Activated T-helper 2 cell treated with anti-CD3 and anti-CD28 coated beads, Interferon-gamma antibody, Interleukin-2, Interleukin-4, amounts not matched to agents 10 μg/mL and 5 μg/mL and 100 μg/mL, durations not matched to agents 14 hours and 24 hours and 36 hours (primary cell): Measurements from ENCODE around the gene RILP. TPM values are rescaled to one million over a fixed set of nuclear protein-coding genes. Genes with fewer than 3 reads are reported as not detected.
A peak's percentile ranks its signal among the peaks of the same experiment; 100 is the strongest.
"Not testable (repeated sequence)": the region's sequence is repeated elsewhere in the genome, so short reads cannot be mapped to it uniquely, and the experiment has no call there.

Source experiments
- DNase-seq: peaks from one replicate; pipeline ENCODE4 v3.0.0; 2021; ENCODE audit warnings: low spot score
- H3K27ac Mint-ChIP-seq: one replicate; pipeline ENCODE4 v1.8.0; 2021; ENCODE audit warnings: mixed read lengths
- H3K27me3 Mint-ChIP-seq: one replicate; pipeline ENCODE4 v1.8.0; 2021; ENCODE audit warnings: low read depth, mixed read lengths
- H3K36me3 Mint-ChIP-seq: one replicate; pipeline ENCODE4 v1.8.0; 2021; ENCODE audit warnings: low read depth, mixed read lengths
- H3K4me1 Mint-ChIP-seq: one replicate; pipeline ENCODE4 v1.8.0; 2021; ENCODE audit warnings: low read depth, mixed read lengths
- H3K4me3 Mint-ChIP-seq: one replicate; pipeline ENCODE4 v1.8.0; 2021; ENCODE audit warnings: low read depth, mild to moderate bottlenecking, moderate library complexity, mixed read lengths
- H3K9me3 Mint-ChIP-seq: one replicate; pipeline ENCODE4 v1.8.0; 2021; ENCODE audit warnings: mixed read lengths
- intact Hi-C: fragments of 100-400 bp; cut with micrococcal nuclease; formaldehyde crosslinking; loops from one replicate; pipeline ENCODE4 v1.15.1; 2023
- total RNA-seq: library from RNA; stranded (reverse); gene quantifications from 2 replicates; pipeline ENCODE4 v1.2.3, GENCODE V29; 2022

Gene RILP, protein sequence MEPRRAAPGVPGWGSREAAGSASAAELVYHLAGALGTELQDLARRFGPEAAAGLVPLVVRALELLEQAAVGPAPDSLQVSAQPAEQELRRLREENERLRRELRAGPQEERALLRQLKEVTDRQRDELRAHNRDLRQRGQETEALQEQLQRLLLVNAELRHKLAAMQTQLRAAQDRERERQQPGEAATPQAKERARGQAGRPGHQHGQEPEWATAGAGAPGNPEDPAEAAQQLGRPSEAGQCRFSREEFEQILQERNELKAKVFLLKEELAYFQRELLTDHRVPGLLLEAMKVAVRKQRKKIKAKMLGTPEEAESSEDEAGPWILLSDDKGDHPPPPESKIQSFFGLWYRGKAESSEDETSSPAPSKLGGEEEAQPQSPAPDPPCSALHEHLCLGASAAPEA
- total RNA-seq, result 8.2 and 8.9 TPM in 2 replicates

DNA sequence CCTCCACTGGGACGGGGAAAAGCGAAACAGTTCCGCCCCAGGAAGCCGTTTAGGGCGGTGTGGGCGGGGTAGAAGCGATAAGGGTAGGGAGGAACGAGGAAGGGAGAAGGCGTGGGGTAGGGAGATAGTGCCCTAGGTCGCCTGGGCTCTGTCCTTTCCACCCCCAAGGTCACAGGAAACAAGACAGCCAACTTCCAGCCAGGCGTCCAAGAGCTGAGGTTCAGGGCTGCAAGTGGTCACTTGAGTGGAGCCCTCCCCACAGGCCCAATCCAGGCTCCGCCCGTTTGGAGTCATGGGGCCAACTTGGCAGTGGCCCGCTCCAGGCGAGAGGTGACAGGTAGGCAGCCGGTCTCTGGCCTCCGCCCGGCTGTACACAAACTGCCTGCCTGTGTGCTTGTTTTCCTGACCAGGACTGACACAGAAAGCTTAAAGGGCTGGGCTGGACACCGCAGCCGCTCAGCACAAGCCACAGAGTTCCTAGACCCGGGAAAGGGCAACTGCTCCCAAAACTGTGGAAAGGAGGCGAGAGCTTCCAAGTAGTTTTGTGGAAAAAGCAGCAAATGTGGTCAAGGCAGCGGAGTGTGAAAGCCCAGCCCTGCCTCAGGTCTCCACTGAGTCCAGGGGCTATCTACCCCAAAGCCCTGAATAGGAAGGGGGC is at the start of gene RILP:
Gene RILP (minus strand): TSS at position 23 of the 658 bp plus-strand sequence. CDS start 62 bp downstream, outside the sequence.
- H3K4me1 Mint-ChIP-seq, result peaks cover 14% of the 10 kb centered on the region
- no peak for DNase-seq
- H3K27me3 Mint-ChIP-seq, result no peaks in the 10 kb centered on the region
- peak within 1 kb of the TSS; percentile 62 for H3K4me3 Mint-ChIP-seq
- peaks cover 47% of the 10 kb centered on the region for H3K36me3 Mint-ChIP-seq
- no peaks in the 10 kb centered on the region for H3K9me3 Mint-ChIP-seq
- intact Hi-C loops, result loop anchor here (1.0 to 10.0 kb wide), 3 partner anchors 34 to 395 kb away; partner anchors contain the start of genes OVCA2 and PRPF8
- H3K27ac Mint-ChIP-seq, result peak within 1 kb of the TSS; percentile 60

DNA sequence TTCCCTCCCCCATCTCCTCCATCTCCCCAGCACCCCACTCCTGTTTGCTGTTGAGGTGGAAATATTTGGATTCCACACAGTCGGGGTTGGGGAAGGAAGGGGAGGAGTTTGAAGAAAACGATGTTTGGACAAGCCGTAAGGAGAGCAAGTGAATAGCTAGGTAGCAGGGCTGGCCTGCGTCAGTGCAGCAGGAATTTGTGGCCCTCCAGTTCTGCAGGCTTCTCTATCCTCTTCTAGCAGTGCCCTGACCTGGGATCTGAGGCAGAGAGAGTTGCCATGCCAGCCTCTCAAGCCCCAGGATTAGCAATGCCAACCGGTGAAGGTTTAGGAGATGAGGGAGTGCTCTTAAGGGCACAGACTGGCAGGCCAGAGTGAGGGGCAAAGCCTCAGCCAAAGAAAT is 48.0 kb upstream of the RILP start:
- intact Hi-C loops, result no loop called here
- Mint-ChIP-seq H3K4me1 (no peaks in the 10 kb centered on the region), H3K4me3 (no peak overlapping the region), H3K27me3 (peaks cover 2% of the 10 kb centered on the region), H3K27ac (no peak overlapping the region), H3K36me3 (no peaks in the 10 kb centered on the region), H3K9me3 (no peaks in the 10 kb centered on the region)
- no peak for DNase-seq

DNA sequence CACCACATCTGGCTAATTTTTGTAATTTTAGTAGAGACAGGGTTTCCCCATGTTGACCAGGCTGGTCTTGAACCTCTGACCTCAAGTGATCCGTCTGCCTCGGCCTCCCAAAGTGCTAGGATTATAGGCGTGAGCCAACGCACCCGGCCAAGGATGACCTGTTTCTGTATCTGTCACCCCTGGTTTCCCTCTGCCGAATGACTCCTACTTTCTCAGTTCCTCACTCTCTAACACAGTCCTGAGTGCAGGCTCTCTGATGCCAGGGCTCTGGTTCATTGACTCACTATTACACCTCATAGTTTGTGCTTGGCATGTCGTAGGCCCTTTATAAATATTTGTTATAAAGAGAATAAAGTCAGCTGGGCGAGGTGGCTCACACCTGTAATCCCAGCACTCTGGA is 45.7 kb upstream of the RILP start:
- Mint-ChIP-seq H3K27ac (no peak overlapping the region), H3K4me3 (no peak overlapping the region), H3K27me3 (peaks cover 5% of the 10 kb centered on the region), H3K36me3 (no peaks in the 10 kb centered on the region), H3K9me3 (no peaks in the 10 kb centered on the region), H3K4me1 (no peaks in the 10 kb centered on the region)
- intact Hi-C loops, result no loop called here
- no peak for DNase-seq

- no peak for DNase-seq
- Mint-ChIP-seq H3K4me3 (no peak overlapping the region), H3K27me3 (peaks cover 5% of the 10 kb centered on the region), H3K4me1 (no peaks in the 10 kb centered on the region), H3K9me3 (no peaks in the 10 kb centered on the region), H3K27ac (no peak overlapping the region), H3K36me3 (no peaks in the 10 kb centered on the region)
- intact Hi-C loops, result no loop called here
These were observed 43.7 kb upstream of the RILP start for GRCh38 chr17:1693339-1693738.

GRCh38 chr17:1690544-1691221 is 41.0 kb upstream of the RILP start:
- no peaks in the 10 kb centered on the region for H3K4me1 Mint-ChIP-seq
- no peak overlapping the region for H3K4me3 Mint-ChIP-seq
- no peaks in the 10 kb centered on the region for H3K36me3 Mint-ChIP-seq
- H3K27me3 Mint-ChIP-seq, result peaks cover 5% of the 10 kb centered on the region
- H3K27ac Mint-ChIP-seq, result no peak overlapping the region
- intact Hi-C loops, result no loop called here
- H3K9me3 Mint-ChIP-seq, result no peaks in the 10 kb centered on the region
- no peak for DNase-seq

DNA sequence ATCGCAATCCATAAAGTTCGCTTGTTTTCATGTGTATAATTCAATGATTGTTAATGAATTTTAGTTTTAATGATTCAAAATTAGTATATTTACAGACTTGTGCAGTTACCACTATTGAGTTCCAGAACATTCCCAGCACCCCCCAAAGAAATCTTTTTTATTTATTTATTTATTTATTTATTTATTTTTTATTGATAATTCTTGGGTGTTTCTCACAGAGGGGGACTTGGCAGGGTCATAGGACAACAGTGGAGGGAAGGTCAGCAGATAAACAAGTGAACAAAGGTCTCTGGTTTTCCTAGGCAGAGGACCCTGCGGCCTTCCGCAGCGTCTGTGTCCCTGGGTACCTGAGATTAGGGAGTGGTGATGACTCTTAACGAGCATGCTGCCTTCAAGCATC is 38.7 kb upstream of the RILP start:
- DNase-seq, H3K27me3 Mint-ChIP-seq, H3K4me3 Mint-ChIP-seq, H3K27ac Mint-ChIP-seq, intact Hi-C loops, H3K9me3 Mint-ChIP-seq: not testable (repeated sequence)
- Mint-ChIP-seq H3K36me3 (peaks cover 14% of the 10 kb centered on the region), H3K4me1 (peaks cover 11% of the 10 kb centered on the region)

GRCh38 chr17:1686086-1686485 is 36.4 kb upstream of the RILP start:
- H3K4me1 Mint-ChIP-seq, result peaks cover 23% of the 10 kb centered on the region
- H3K27ac Mint-ChIP-seq, result no peak overlapping the region
- no peaks in the 10 kb centered on the region for H3K9me3 Mint-ChIP-seq
- no peak overlapping the region for H3K4me3 Mint-ChIP-seq
- intact Hi-C loops, result no loop called here
- H3K27me3 Mint-ChIP-seq, result no peaks in the 10 kb centered on the region
- no peak for DNase-seq
- H3K36me3 Mint-ChIP-seq, result peaks cover 37% of the 10 kb centered on the region

DNA sequence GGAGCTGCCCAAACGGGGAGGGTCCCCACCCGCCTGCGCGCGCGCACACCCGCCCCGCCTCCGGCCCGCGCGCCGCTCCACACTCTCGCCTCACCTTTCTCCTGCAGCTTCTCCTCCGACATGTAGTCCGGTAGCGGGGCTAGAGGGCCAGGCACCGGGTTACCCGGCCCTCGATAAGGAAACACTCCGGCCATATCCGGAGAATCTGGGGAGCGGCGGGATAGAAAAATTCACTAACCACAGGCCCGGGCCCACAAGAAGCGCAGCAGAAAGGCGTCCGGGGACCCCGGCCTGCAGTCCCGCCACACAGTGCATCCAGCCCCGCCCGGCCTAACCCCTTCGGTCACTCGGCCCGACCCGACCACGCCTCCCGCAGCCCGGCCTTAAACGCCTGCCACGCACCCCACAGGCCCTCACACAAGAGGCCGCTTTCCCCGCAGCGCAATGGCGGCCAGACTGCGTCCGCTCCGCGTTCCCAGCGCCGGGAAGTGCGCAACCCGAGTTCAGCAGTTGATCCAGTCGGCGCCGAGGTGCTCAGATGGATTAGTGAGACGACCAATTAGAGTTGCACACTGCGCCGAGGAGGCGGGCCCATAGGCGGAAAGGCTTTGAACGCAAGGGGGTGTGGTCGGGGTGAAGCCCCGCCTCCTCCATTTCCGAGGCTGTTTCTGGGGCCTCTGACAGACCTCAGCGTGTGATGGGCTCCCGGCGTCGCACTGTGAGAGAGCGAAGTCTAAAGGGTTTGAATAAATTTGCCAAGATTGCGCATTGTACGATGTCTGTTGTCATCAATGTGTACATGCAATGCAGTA is 34.9 kb upstream of the RILP start, which contains the start of gene PRPF8:
Gene PRPF8 (minus strand): TSS at position 490 of the 812 bp plus-strand sequence. CDS start 296 bp downstream, at position 194.
- Mint-ChIP-seq H3K9me3 (no peaks in the 10 kb centered on the region), H3K4me1 (peaks cover 23% of the 10 kb centered on the region), H3K36me3 (peaks cover 52% of the 10 kb centered on the region), H3K4me3 (peak within 1 kb of the TSS; percentile 98), H3K27me3 (no peaks in the 10 kb centered on the region), H3K27ac (peak within 1 kb of the TSS; percentile 94)
- intact Hi-C loops, result loop anchor here (1.0 to 2.0 kb wide), 2 partner anchors 32 to 35 kb away; partner anchors contain the start of gene RILP
- peak; percentile 98 for DNase-seq

DNA sequence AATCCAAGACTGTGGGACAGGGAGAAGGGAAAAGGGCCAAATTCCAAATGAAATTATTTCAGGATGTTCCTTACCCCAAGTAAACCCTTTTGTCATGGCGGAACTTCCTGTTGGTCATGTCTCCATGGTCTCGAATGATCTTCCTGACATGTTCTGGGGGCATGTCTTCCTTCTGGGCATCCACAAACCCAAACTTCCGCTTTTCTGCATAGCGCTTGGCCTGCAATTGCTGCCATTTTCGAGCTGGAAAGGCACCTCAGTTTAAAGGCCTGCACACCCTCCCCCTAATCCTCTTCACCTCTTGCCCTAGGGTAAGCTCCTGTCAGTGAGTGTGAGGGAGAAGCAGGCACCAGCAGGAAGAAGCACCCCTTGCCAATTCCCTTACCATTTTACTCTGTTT is 33.8 kb upstream of the RILP start:
- Mint-ChIP-seq H3K4me1 (peaks cover 23% of the 10 kb centered on the region), H3K27me3 (no peaks in the 10 kb centered on the region), H3K4me3 (peak overlapping the region; percentile 98), H3K9me3 (no peaks in the 10 kb centered on the region), H3K36me3 (peaks cover 63% of the 10 kb centered on the region), H3K27ac (peak overlapping the region; percentile 94)
- intact Hi-C loops, result no loop called here
- DNase-seq, result no peak

DNA sequence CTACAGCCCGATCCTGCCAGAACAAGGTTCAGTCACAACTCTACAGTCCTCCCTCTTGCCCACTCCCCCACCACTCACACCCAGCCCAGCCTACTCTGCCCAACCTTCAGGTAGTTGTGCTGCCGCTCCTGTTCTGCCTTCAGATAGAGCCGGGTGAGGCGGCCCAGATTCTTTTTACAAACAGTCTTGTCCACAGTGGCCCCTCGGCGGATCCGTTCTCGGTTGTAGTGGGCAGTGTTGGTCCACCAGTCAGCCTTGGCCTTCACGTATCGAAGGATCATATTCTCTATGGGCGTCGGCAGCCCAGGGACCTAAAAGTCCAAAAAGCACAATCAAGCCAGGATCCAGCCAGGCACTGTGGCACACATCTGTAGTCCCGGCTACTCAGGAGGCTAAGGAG is 26.7 kb upstream of the RILP start:
- Mint-ChIP-seq H3K27ac (no peak overlapping the region), H3K36me3 (peaks cover 90% of the 10 kb centered on the region), H3K4me3 (no peak overlapping the region), H3K4me1 (no peaks in the 10 kb centered on the region), H3K9me3 (no peaks in the 10 kb centered on the region), H3K27me3 (no peaks in the 10 kb centered on the region)
- no peak for DNase-seq
- intact Hi-C loops, result no loop called here

GRCh38 chr17:1673041-1673785 is 23.5 kb upstream of the RILP start:
- no peaks in the 10 kb centered on the region for H3K9me3 Mint-ChIP-seq
- H3K4me3 Mint-ChIP-seq, result no peak overlapping the region
- H3K4me1 Mint-ChIP-seq, result peaks cover 14% of the 10 kb centered on the region
- H3K27me3 Mint-ChIP-seq, result no peaks in the 10 kb centered on the region
- H3K27ac Mint-ChIP-seq, result no peak overlapping the region
- no peak for DNase-seq
- intact Hi-C loops, result no loop called here
- H3K36me3 Mint-ChIP-seq, result peaks cover 88% of the 10 kb centered on the region

GRCh38 chr17:1663934-1664333 is 14.3 kb upstream of the RILP start:
- H3K4me1 Mint-ChIP-seq, intact Hi-C loops, H3K27me3 Mint-ChIP-seq, H3K27ac Mint-ChIP-seq, H3K4me3 Mint-ChIP-seq, DNase-seq, H3K9me3 Mint-ChIP-seq: not testable (repeated sequence)
- peaks cover 83% of the 10 kb centered on the region for H3K36me3 Mint-ChIP-seq
